GM12878 (cell line): ENCODE data around the gene MAPK8. TPM values are rescaled to one million over a fixed set of nuclear protein-coding genes. Genes with fewer than 3 reads are reported as not detected.

Source experiments
- ATAC-seq: fragments of 200-7000 bp; cut with Tn5 transposase; 3 replicates; pipeline ENCODE4 v1.9.1; 2020; ENCODE audit warnings: mild to moderate bottlenecking, moderate library complexity
- BruUV-seq: library from RNA; stranded (reverse); fragments of 400-500 nt; replicated peaks from 2 replicates; lab custom pipeline; 2021; lab: Mats Ljungman, UMichigan
- CTCF ChIA-PET: fragments of 300-600 bp; sonication (Branson Sonifier 250); formaldehyde crosslinking; extraction: SDS; loops from one replicate; lab custom pipeline; 2021; ENCODE audit warnings: inconsistent platforms; lab: Yijun Ruan, JAX
- POLR2A ChIA-PET: fragments of 350-600 bp; formaldehyde crosslinking; extraction: SDS; loops from one replicate; lab custom pipeline; 2021; ENCODE audit warnings: inconsistent platforms; lab: Charles Lee
- RAD21 ChIA-PET: fragments of 300-600 bp; sonication (Branson Sonifier 250); formaldehyde crosslinking; loops from one replicate; lab custom pipeline; 2023; ENCODE audit warnings: antibody characterized with exemption; ENCODE audit not compliant: unreplicated experiment; lab: Charles Lee
- SMC1A ChIA-PET: fragments of 300-600 bp; sonication (Branson Sonifier 250); formaldehyde crosslinking; loops from one replicate; lab custom pipeline; 2023; ENCODE audit not compliant: unreplicated experiment, uncharacterized antibody; lab: Charles Lee
- DNase-seq: peaks from one replicate; pipeline ENCODE4 v3.0.0-alpha.2; 2011; ENCODE audit warnings: low read depth, low spot score
- FAIRE-seq: peaks from 3 replicates; lab custom pipeline; 2011; peaks lifted over from hg19 to GRCh38; lab: Jason Lieb, UNC
- H2AFZ ChIP-seq: 2 replicates; pipeline ENCODE4 v1.6.0; 2011; ENCODE audit warnings: low read depth, low read length, control low read depth; ENCODE audit not compliant: control insufficient read depth
- H3K27ac ChIP-seq: 2 replicates; pipeline ENCODE4 v1.5.1; 2011; ENCODE audit warnings: control low read depth; ENCODE audit not compliant: control insufficient read depth, insufficient read depth
- H3K27me3 ChIP-seq, 2 experiments: replicated peaks in 1 of 2; 2 replicates each; pipeline versions ENCODE4 v1.6.0 to v1.6.1; 2011; ENCODE audit warnings: low read length in 1 of 2; ENCODE audit not compliant: control insufficient read depth in 2 of 2, insufficient read depth in 2 of 2
- H3K36me3 ChIP-seq, 2 experiments: 2 replicates each; pipeline ENCODE4 v1.5.1; 2011; ENCODE audit warnings: low read length in 1 of 2; ENCODE audit not compliant: control insufficient read depth in 2 of 2, insufficient read depth in 2 of 2
- H3K4me1 ChIP-seq: 2 replicates; pipeline ENCODE4 v1.6.1; 2011; ENCODE audit warnings: mild to moderate bottlenecking, low read length, moderate library complexity, mixed read lengths; ENCODE audit not compliant: control insufficient read depth, insufficient read depth
- H3K4me2 ChIP-seq: 2 replicates; pipeline ENCODE4 v1.6.0; 2011; ENCODE audit warnings: control low read depth; ENCODE audit not compliant: control insufficient read depth, insufficient read depth
- H3K4me3 ChIP-seq: fragments of 200-600 bp; sonication (generic); 2 replicates; pipeline ENCODE4 v1.5.1; 2016
- H3K79me2 ChIP-seq: 2 replicates; pipeline ENCODE4 v1.6.0; 2011; ENCODE audit warnings: low read length; ENCODE audit not compliant: control insufficient read depth, insufficient read depth
- H3K9ac ChIP-seq: 2 replicates; pipeline ENCODE4 v1.8.0; 2011; ENCODE audit warnings: low read length, control low read depth, mixed read lengths; ENCODE audit not compliant: control insufficient read depth, insufficient read depth
- H3K9me3 ChIP-seq: replicated peaks from 3 replicates; pipeline ENCODE4 v1.5.1; 2011; ENCODE audit warnings: mild to moderate bottlenecking, low read length; ENCODE audit not compliant: control insufficient read depth, insufficient read depth
- H4K20me1 ChIP-seq: 2 replicates; pipeline ENCODE4 v1.6.0; 2011; ENCODE audit not compliant: control insufficient read depth, insufficient read depth
- BACH1 ChIP-seq: fragments of 450-650 bp; IDR thresholded peaks from 2 replicates; pipeline ENCODE4 v1.6.1; 2017; ENCODE audit warnings: mild to moderate bottlenecking, borderline replicate concordance
- BCL11A ChIP-seq: IDR thresholded peaks from 2 replicates; pipeline ENCODE4 v1.6.1; 2011; ENCODE audit warnings: low read depth, low read length
- CREB1 ChIP-seq: IDR thresholded peaks from 2 replicates; pipeline ENCODE4 v1.6.1; 2012; ENCODE audit warnings: low read depth, mild to moderate bottlenecking, inconsistent platforms
- DPF2 ChIP-seq: fragments of 450-650 bp; IDR thresholded peaks from 2 replicates; pipeline ENCODE4 v1.6.1; 2017; ENCODE audit warnings: mild to moderate bottlenecking
- EGR1 ChIP-seq, 2 experiments: IDR thresholded peaks; 1 replicate in 1 of 2; 2 replicates in 1 of 2; pipeline ENCODE4 v1.6.1; 2011 to 2012; ENCODE audit warnings: low read depth in 2 of 2, low read length in 2 of 2, borderline replicate concordance in 1 of 2, mild to moderate bottlenecking in 1 of 2, moderate library complexity in 1 of 2
- MYC ChIP-seq: IDR thresholded peaks from 2 replicates; pipeline ENCODE4 v1.6.1; 2011; ENCODE audit warnings: mild to moderate bottlenecking, low read length, moderate library complexity, inconsistent platforms; ENCODE audit not compliant: insufficient read depth, insufficient replicate concordance, insufficient read length, severe bottlenecking
- NFYB ChIP-seq: IDR thresholded peaks from 2 replicates; pipeline ENCODE4 v1.6.1; 2011; ENCODE audit warnings: low read depth, mild to moderate bottlenecking, low read length, improper control_type of control experiment, moderate library complexity; ENCODE audit not compliant: insufficient read depth
- NR2F1 ChIP-seq: fragments of 450-650 bp; conservative IDR thresholded peaks from 2 replicates; pipeline ENCODE4 v1.6.1; 2017; ENCODE audit warnings: mild to moderate bottlenecking
- PML ChIP-seq: IDR thresholded peaks from 2 replicates; pipeline ENCODE4 v1.6.1; 2012; ENCODE audit warnings: low read length, inconsistent platforms
- POLR2AphosphoS2 ChIP-seq: IDR thresholded peaks from 2 replicates; pipeline ENCODE4 v1.6.1; 2011; ENCODE audit warnings: low read depth, mild to moderate bottlenecking, low read length, improper control_type of control experiment, moderate library complexity
- RAD21 ChIP-seq: IDR thresholded peaks from 2 replicates; pipeline ENCODE4 v1.6.1; 2011; ENCODE audit warnings: mild to moderate bottlenecking, low read depth, low read length, moderate library complexity; ENCODE audit not compliant: insufficient read depth
- RBBP5 ChIP-seq: fragments of 200-600 bp; sonication (generic); conservative IDR thresholded peaks from 2 replicates; pipeline ENCODE4 v1.6.1; 2016
- SREBF1 ChIP-seq: IDR thresholded peaks from 2 replicates; pipeline ENCODE4 v1.6.1; 2012; ENCODE audit warnings: mild to moderate bottlenecking, low read length
- ZNF274 ChIP-seq: IDR thresholded peaks from one replicate; pipeline ENCODE4 v1.8.0; 2011; ENCODE audit not compliant: insufficient read length, insufficient read depth
- WGBS: methylation state at CpG from one replicate; pipeline ENCODE4 v1.1.6; 2016; ENCODE audit warnings: low lambda C conversion rate; ENCODE audit not compliant: insufficient replicate concordance, insufficient coverage; ENCODE audit errors: missing lambda C conversion rate; 5-methylcytosine and 5-hydroxymethylcytosine counted together
- in situ Hi-C: fragments of 300-500 bp; cut with MboI; formaldehyde crosslinking; loops from 9 replicates; pipeline ENCODE4 v1.14.3; 2018; ENCODE audit warnings: mixed read lengths
- intact Hi-C: fragments of 100-400 bp; cut with micrococcal nuclease; formaldehyde crosslinking; loops from one replicate; pipeline ENCODE4 v1.14.2; 2022; ENCODE audit not compliant: unreplicated experiment
- polyA plus RNA-seq, 11 experiments: library from polyadenylated mRNA; depleted of rRNA in 4 of 11; unstranded in 6 of 11; stranded (reverse) in 5 of 11; fragments of >200 nt; fragmentation: Nextera tagmentation in 4 of 11; fragmentation: Illumina TruSeq in 1 of 11; extraction: Ambion mirVana in 4 of 11; extraction: Trizol in 1 of 11; gene quantifications; 1 replicate in 1 of 11; 2 replicates in 10 of 11; pipeline versions ENCODE4 v1.2.1 to v1.2.3, GENCODE V29; 2011 to 2016; ENCODE audit warnings: inconsistent platforms in 2 of 11, missing spikeins in 2 of 11, low read depth in 1 of 11
- total RNA-seq, 4 experiments: library from RNA; depleted of rRNA in 3 of 4; stranded (reverse); fragments of >200 nt in 3 of 4; fragmentation: Illumina TruSeq in 1 of 4; extraction: Trizol in 1 of 4; gene quantifications; 2 replicates each; pipeline versions ENCODE4 v1.2.1 to v1.2.3, GENCODE V29; 2013 to 2021
- TF ChIP-seq, protein P1 (sequence below): fragments of 450-650 bp; IDR thresholded peaks from 2 replicates; pipeline ENCODE4 v1.6.1; 2018; ENCODE audit warnings: mild to moderate bottlenecking, low read depth, moderate library complexity; ENCODE audit not compliant: partially characterized antibody
- TF ChIP-seq, protein P2 (sequence below): IDR thresholded peaks from 2 replicates; pipeline ENCODE4 v1.6.1; 2011; ENCODE audit warnings: low read depth, mild to moderate bottlenecking, low read length, moderate library complexity, borderline replicate concordance; ENCODE audit errors: extremely low read depth
- TF ChIP-seq, protein P3 (sequence below): fragments of 450-650 bp; IDR thresholded peaks from 2 replicates; pipeline ENCODE4 v1.6.1; 2017; ENCODE audit warnings: antibody characterized with exemption, mild to moderate bottlenecking, moderate library complexity

Gene MAPK8
- total and polyA plus RNA-seq, 10 of the 15 experiments (the other 5 are each of a cell fraction or from before 2014, with no cell fraction given), result 3.9 to 102 (median 40.0) TPM

GRCh38 chr10:48266528-48266927, 39.9 kb upstream of the MAPK8 start:
- ATAC-seq, result peak; percentile 91
- POLR2A ChIA-PET, result no interaction called here
- WGBS, result 60% methylated on average over 4 of the region's 4 CpGs
- TF ChIP-seq PML (no peak), NR2F1 (no peak), RBBP5 (no peak), BCL11A (no peak), BACH1 (no peak), RAD21 (no peak), SREBF1 (no peak), ZNF274 (no peak), MYC (no peak), NFYB (no peak), CREB1 (no peak), EGR1 (IDR thresholded peaks at IDR 0.05; ENCODE audit: borderline replicate concordance in 1 of 2, low read depth in 2 of 2, low read length in 2 of 2) (no peak), DPF2 (no peak), POLR2AphosphoS2 (no peak)
- TF ChIP-seq, protein P1, sequence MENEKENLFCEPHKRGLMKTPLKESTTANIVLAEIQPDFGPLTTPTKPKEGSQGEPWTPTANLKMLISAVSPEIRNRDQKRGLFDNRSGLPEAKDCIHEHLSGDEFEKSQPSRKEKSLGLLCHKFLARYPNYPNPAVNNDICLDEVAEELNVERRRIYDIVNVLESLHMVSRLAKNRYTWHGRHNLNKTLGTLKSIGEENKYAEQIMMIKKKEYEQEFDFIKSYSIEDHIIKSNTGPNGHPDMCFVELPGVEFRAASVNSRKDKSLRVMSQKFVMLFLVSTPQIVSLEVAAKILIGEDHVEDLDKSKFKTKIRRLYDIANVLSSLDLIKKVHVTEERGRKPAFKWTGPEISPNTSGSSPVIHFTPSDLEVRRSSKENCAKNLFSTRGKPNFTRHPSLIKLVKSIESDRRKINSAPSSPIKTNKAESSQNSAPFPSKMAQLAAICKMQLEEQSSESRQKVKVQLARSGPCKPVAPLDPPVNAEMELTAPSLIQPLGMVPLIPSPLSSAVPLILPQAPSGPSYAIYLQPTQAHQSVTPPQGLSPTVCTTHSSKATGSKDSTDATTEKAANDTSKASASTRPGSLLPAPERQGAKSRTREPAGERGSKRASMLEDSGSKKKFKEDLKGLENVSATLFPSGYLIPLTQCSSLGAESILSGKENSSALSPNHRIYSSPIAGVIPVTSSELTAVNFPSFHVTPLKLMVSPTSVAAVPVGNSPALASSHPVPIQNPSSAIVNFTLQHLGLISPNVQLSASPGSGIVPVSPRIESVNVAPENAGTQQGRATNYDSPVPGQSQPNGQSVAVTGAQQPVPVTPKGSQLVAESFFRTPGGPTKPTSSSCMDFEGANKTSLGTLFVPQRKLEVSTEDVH, result no peak
- TF ChIP-seq, protein P2, sequence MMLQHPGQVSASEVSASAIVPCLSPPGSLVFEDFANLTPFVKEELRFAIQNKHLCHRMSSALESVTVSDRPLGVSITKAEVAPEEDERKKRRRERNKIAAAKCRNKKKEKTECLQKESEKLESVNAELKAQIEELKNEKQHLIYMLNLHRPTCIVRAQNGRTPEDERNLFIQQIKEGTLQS, result no peak
- TF ChIP-seq, protein P3, sequence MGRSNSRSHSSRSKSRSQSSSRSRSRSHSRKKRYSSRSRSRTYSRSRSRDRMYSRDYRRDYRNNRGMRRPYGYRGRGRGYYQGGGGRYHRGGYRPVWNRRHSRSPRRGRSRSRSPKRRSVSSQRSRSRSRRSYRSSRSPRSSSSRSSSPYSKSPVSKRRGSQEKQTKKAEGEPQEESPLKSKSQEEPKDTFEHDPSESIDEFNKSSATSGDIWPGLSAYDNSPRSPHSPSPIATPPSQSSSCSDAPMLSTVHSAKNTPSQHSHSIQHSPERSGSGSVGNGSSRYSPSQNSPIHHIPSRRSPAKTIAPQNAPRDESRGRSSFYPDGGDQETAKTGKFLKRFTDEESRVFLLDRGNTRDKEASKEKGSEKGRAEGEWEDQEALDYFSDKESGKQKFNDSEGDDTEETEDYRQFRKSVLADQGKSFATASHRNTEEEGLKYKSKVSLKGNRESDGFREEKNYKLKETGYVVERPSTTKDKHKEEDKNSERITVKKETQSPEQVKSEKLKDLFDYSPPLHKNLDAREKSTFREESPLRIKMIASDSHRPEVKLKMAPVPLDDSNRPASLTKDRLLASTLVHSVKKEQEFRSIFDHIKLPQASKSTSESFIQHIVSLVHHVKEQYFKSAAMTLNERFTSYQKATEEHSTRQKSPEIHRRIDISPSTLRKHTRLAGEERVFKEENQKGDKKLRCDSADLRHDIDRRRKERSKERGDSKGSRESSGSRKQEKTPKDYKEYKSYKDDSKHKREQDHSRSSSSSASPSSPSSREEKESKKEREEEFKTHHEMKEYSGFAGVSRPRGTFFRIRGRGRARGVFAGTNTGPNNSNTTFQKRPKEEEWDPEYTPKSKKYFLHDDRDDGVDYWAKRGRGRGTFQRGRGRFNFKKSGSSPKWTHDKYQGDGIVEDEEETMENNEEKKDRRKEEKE, result no peak

More at GRCh38 chr10:48266528-48266927, 39.9 kb upstream of the MAPK8 start:
- H3K27ac ChIP-seq, result no peak overlapping the region
- intact Hi-C loops (no loop called here), in situ Hi-C loops (no loop called here)
- H3K9me3 ChIP-seq, result peaks cover 2% of the 10 kb centered on the region; the same call in 2 of the 3 replicates
- H3K27me3 ChIP-seq, result no peaks in the 10 kb centered on the region
- H3K4me1 ChIP-seq, result no peaks in the 10 kb centered on the region
- RAD21 ChIA-PET, result interaction anchor here (1.1 to 1.4 kb wide), 2 partner anchors 12 to 21 kb away, joined by 3 read pairs; no protein-coding TSS in a partner anchor
- no peak overlapping the region for H3K9ac ChIP-seq
- no peak for FAIRE-seq
- SMC1A ChIA-PET, result interaction anchor here (0.7 kb wide), 1 partner anchor 19 kb away, joined by 3 read pairs; no protein-coding TSS in a partner anchor
- CTCF ChIA-PET, result interaction anchor here (1.5 kb wide), 1 partner anchor 23 kb away, joined by 4 read pairs; no protein-coding TSS in a partner anchor
- no peak overlapping the region for H2AFZ ChIP-seq
- no peaks in the 10 kb centered on the region for H4K20me1 ChIP-seq
- H3K36me3 ChIP-seq, result no peaks in the 10 kb centered on the region
- DNase-seq, result no peak
- H3K79me2 ChIP-seq, result no peaks in the 10 kb centered on the region
- no peak overlapping the region for H3K4me3 ChIP-seq
- BruUV-seq, result no TSS peak
- no peak overlapping the region for H3K4me2 ChIP-seq
